HG03571 (cell line): ENCODE data around the gene BUB1B.
"Not testable (repeated sequence)": the region's sequence is repeated elsewhere in the genome, so short reads cannot be mapped to it uniquely, and the experiment has no call there.

Experiments
- ATAC-seq: cut with Tn5 transposase; IDR thresholded peaks from one replicate; pipeline ENCODE4 v1.9.1; 2021; ENCODE audit not compliant: unreplicated experiment

The BUB1B gene

DNA sequence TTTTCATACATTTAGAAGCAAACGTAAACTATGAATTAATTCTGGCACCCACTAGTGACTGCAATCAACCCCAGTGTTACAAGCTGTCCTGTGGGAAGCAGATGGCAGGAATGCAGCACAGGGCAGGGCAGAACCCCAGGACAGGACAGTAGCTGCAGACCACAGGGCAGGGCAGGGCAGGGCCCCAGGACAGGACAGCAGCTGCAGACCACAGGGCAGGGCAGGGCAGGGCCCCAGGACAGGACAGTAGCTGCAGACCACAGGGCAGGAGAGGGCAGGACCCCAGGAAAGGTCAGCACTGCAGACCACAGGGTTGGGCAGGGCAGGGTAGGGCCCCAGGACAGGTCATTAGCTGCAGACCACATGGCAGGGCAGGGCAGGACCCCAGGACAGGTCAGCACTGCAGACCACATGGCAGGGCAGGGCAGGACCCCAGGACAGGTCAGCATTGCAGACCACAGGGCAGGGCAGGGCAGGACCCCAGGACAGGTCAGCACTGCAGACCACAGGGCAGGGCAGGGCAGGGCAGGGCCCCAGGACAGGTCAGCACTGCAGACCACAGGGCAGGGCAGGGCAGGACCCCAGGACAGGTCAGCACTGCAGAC is 24.9 kb upstream of the BUB1B start:
- ATAC-seq, result not testable (repeated sequence)

DNA sequence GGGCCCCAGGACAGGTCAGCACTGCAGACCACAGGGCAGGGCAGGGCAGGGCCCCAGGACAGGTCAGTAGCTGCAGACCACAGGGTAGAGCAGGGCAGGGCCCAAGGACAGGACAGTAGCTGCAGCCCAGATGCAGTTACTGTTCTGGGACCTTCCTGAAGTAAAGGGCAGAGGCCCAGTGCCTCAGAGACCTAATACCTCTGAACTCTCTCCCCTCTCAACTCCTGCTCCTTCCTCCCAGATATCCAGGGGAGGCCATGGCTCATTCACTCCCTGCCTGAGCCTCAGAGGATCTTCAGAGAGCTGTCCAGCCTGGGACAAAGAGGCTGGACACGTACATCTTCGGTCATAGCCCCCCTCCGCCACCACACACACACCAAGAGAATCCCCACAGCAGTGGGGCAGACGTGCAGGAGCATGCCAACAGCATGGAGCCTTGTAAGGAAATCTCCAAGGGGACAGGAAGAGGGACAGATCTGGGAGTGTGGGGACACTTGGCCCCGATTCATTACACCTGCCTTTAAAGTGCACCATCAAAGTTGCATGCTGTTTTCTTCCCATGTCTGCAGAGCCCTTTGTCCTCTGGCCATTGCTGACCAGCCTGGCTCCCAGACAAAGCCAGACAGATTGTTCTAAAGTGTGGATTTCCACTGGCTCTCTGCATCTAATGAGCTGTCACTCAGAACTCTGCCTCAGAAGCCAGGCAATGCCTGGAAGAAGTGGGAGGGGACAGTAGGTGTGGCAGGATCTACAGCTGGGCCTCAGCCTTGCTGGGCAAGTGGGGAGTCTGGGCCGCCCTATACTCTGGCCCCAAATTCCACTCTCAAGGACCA is 24.2 kb upstream of the BUB1B start:
- ATAC-seq, result no peak

DNA sequence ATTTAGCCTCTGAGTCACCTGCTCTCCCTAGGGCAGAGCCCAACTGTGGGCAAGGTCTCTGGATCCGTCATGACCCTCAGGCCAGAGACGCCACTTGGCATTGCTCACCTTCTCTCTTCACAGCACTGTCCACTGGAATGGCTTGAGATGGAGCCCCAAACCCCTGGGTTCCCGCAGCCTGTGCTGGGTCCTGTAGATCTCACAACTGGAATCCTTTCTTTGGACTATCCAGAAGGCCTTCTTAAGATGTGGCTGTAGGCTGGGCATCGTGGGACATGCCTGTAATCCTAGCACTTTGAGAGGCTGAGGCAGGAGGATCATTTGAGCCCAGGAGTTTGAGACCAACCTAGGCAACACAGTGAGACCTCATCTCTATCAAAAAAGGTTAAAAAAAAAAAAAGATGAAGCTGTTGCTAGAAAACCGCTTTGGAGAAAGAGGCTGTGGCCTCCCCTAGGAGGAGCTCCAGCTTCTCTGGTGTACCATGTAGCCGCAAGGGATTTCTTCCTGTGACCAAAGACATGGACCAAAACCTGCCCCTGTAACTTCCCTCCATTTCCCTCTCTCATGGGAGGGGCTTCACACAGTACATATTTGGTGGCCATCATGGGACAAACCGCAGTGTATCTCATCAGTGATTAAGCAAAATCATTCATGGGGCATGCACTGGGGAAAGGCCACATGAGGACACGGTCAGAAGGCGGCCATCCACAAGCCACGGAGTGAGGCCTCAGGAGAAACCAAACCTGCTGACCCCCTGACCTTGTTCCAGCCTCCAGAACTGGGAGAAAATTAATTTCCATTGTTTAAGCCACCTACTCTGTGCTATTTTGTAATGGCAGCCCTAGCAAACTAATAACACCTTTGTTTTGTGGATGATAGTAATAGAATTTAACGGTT is 23.3 kb upstream of the BUB1B start:
- ATAC-seq, result no peak

- ATAC-seq, result not testable (repeated sequence)
Observed at GRCh38 chr15:40138201-40138570, 22.7 kb upstream of the BUB1B start.

- ATAC-seq, result no peak
Observed at GRCh38 chr15:40142428-40142827, 18.4 kb upstream of the BUB1B start.

- ATAC-seq, result no peak
Observed at GRCh38 chr15:40146037-40146436, 14.8 kb upstream of the BUB1B start.

DNA sequence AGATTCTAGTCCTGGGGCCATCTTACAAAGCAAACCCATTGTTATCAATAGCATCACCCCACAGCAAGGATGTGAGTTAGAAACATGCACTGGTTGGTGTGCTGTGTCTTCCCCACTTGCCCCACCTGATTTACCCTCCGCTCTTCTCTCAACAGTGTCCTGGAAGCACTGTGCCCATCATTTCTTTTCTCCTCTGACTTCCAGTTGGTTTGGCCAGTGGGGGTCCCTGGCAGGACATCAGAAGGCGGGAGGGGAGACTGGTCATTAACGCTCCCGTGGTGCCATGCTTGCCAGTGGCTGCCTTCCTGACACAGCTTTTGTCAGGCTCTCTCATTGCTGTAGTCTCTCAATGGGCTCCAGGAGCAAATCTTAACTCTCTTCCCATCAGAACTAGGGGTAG is 11.5 kb upstream of the BUB1B start:
- no peak for ATAC-seq

DNA sequence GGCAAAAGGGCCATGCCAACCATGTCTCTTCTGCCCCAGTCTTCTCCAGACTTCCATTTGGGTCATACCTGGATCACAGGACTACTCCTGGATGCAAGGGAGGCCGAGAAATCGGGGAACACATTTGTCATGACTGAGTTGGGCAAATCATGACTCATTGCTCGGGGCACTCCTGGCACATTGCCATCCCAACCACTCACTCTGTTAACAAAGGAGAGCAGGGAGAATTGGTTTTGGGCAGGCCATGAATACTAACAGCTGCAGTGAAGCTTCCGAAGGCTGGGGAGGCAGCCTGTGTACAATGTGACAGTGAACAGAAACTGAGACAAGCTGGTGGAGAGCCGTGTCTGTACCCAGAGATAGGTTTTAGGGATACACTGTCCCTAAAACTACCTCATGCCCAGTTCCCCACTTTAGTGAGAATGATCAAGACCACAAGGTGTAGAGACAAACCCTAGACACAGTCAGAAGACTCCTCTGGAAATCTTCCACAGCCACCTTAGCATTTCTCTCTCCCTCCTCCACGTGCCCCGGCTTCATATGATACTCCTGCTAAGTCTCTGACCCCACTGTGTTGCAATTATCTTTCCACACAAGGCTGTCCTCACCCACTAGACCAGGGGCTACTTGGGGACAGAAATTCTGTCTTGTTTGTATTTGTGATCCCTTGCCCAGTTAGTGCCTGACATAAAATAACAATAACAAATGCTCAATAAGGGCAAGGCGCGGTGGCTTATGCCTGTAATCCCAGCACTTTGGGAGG is 10.5 kb upstream of the BUB1B start:
- ATAC-seq, result no peak

DNA sequence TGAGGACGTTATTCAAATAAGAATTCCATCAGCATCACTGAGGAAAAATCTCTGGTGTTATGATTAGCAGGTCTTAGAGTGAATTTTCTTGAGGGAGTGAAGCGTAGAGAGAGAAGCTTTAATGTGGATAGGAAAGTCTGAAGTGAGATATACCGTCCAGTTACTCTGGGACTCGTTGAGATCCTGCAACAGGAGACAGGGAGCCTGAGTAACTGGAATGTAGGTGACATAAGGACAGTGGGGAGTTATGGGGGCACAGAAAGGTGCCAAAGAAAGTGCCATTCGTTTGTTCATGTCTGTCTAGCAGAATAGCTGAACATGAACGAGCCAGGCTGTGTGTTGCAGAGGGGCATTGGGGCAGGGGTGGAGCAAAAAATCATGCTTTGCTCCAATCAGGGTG is 9.4 kb upstream of the BUB1B start:
- no peak for ATAC-seq

DNA sequence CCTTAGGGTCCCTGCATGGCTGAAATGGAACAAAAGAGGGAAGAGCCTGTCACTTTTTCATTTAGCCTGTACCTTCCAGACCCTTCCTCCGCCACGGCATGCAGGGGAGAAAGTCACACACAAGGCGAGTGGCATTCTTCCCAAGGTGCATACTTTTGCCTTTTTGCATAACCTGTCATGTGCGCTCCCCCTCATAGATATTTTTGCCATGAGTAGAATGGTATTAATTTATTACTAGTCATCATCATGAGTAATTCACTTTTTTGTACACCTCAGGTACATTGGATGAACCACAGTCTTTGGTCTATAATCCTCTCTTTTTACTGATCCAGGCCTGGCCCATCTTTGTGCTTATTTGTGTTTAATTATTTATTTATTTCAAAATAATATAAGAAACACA is 8.9 kb upstream of the BUB1B start:
- ATAC-seq, result no peak

GRCh38 chr15:40154821-40155220 is 6.0 kb upstream of the BUB1B start:
- ATAC-seq, result not testable (repeated sequence)

GRCh38 chr15:40155270-40155910 is 5.5 kb upstream of the BUB1B start:
- ATAC-seq, result no peak

DNA sequence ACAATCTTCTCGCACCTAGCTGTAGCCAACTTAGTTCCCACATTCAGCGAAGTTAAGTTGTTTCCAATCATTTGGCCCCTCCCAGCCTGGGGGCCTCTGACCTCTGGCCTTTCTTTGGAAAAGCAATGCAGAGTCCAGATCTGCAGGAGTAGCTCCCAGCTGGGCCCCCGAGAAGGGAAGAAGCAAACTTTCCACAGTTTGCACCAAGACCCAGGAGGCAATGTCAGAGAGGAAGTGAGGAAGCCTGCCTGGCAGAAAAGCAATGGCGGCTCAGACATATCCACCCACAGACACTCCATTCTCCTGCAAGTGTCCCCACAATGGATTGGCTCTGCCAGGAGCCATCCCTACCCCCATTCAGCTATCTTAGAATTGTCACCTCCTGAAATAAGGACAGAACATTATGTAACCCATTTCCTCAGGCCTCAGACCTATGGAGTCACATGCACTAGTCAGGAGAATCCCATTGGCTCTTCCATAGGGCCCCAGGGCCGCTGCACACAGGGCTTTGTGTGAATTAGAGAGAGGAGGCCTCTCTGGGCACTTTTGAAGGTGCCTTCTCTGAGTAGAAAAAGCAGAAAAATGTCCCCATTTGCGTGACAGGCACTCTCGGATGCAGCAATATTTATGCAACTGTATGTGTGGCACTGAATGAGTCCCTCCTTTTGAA is 3.0 kb upstream of the BUB1B start:
- no peak for ATAC-seq

- no peak for ATAC-seq
Observed at GRCh38 chr15:40160021-40160420, 848 bp upstream of the BUB1B start.

DNA sequence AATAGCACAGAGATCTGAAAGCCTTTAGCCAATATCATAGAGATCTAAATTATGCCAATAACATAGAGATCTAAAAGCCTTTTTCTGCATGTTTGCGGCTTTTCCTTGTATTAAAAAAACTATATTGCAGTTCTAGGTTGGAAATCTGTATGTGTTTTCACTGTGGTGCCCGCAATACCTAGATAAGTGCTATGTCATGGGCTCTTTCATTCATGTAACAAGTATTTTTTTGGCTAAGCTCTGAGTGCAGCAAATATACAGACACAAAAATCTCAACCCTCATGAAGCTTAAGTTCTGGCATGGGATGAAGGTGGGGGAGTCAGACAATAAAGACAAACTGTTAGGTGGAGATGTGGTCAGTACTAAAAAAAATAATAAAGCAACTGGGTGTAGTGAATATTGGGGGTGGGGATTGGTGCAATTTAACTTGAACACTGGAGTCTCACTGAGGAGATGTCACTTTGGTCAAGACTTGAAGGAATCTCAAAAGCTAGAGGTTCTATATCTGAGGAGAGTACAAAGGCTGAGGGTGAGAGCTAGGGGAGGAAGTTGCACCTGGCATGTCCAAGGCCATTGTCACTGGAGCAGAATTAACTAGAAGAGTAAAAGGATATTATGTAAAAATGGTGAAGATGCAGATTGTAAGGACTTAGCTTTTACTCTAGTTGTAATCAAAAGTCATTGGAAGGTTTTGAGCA is 973 bp downstream of the BUB1B start:
- ATAC-seq, result no peak

GRCh38 chr15:40162552-40162951 is 1.7 kb downstream of the BUB1B start:
- no peak for ATAC-seq

- no peak for ATAC-seq
Observed at GRCh38 chr15:40163657-40164416, 3.0 kb downstream of the BUB1B start.

- not testable (repeated sequence) for ATAC-seq
Observed at GRCh38 chr15:40167374-40167773, 6.5 kb downstream of the BUB1B start.

DNA sequence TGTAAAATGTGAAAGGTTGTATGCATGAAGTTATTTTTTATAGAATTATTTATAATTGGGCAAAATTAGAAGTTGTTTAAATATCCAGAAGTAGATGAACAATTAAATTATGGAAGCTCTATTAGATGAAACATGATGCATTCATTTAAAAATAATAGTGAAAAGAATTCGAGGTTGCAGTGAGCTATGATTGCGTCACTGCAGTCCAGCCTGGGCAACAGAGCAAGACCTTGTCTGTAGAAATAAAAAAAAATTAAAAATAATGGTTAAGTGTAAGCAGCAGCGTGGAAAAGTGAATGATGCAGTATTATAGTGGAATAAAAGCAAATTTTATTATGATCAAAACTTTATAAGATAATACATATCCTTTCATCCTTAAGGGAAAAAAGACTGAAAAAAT is 14.3 kb downstream of the BUB1B start:
- no peak for ATAC-seq
